ENCODE measurements around the gene SLC5A11.

SLC5A11 gene

GRCh38 chr16:24908716-24909115, 63.0 kb downstream of the SLC5A11 start:
- H3K4me3 ChIP-seq (ENCODE audit: low read depth, low read length) = no peak overlapping the region
- DNase-seq (ENCODE audit: low read depth) = no peak
- TF ChIP-seq POLR2A (IDR thresholded peaks at IDR 0.05; ENCODE audit: extremely low read depth, insufficient read length) (no peak), MAX (IDR thresholded peaks at IDR 0.05; ENCODE audit: low read depth, low read length) (no peak), MYC (IDR thresholded peaks at IDR 0.05; ENCODE audit: low read depth, low read length) (no peak), CTCF (IDR thresholded peaks at IDR 0.05; ENCODE audit: low read depth, low read length) (no peak)

- TF ChIP-seq POLR2A (IDR thresholded peaks at IDR 0.05; ENCODE audit: extremely low read depth, insufficient read length) = no peak
- no peak for TF ChIP-seq MYC (IDR thresholded peaks at IDR 0.05; ENCODE audit: low read depth, low read length)
- TF ChIP-seq MAX (IDR thresholded peaks at IDR 0.05; ENCODE audit: low read depth, low read length) = no peak
- no peak for TF ChIP-seq CTCF (IDR thresholded peaks at IDR 0.05; ENCODE audit: low read depth, low read length)
Measured at GRCh38 chr16:24909856-24910255, 64.1 kb downstream of the SLC5A11 start.

GRCh38 chr16:24915019-24915418, 69.3 kb downstream of the SLC5A11 start:
- TF ChIP-seq MYC (IDR thresholded peaks at IDR 0.05; ENCODE audit: low read depth, low read length) (no peak), MAX (IDR thresholded peaks at IDR 0.05; ENCODE audit: low read depth, low read length) (no peak), CTCF (IDR thresholded peaks at IDR 0.05; ENCODE audit: low read depth, low read length) (no peak), POLR2A (IDR thresholded peaks at IDR 0.05; ENCODE audit: extremely low read depth, insufficient read length) (no peak)
- H3K4me3 ChIP-seq (ENCODE audit: low read depth, low read length) = no peak overlapping the region
- DNase-seq (ENCODE audit: low read depth) = no peak

More at GRCh38 chr16:24909856-24910255, 64.1 kb downstream of the SLC5A11 start:
- no peak overlapping the region for H3K4me3 ChIP-seq (ENCODE audit: low read depth, low read length)
- no peak for DNase-seq (ENCODE audit: low read depth)

GRCh38 chr16:24915576-24915975, 69.8 kb downstream of the SLC5A11 start:
- no peak for TF ChIP-seq MYC (IDR thresholded peaks at IDR 0.05; ENCODE audit: low read depth, low read length)
- no peak for TF ChIP-seq CTCF (IDR thresholded peaks at IDR 0.05; ENCODE audit: low read depth, low read length)
- TF ChIP-seq POLR2A (IDR thresholded peaks at IDR 0.05; ENCODE audit: extremely low read depth, insufficient read length) = no peak
- no peak for TF ChIP-seq MAX (IDR thresholded peaks at IDR 0.05; ENCODE audit: low read depth, low read length)
- no peak overlapping the region for H3K4me3 ChIP-seq (ENCODE audit: low read depth, low read length)
- no peak for DNase-seq (ENCODE audit: low read depth)

GRCh38 chr16:24917236-24917635, 71.5 kb downstream of the SLC5A11 start:
- TF ChIP-seq MYC (IDR thresholded peaks at IDR 0.05; ENCODE audit: low read depth, low read length) = no peak
- no peak for TF ChIP-seq CTCF (IDR thresholded peaks at IDR 0.05; ENCODE audit: low read depth, low read length)
- no peak for TF ChIP-seq MAX (IDR thresholded peaks at IDR 0.05; ENCODE audit: low read depth, low read length)
- TF ChIP-seq POLR2A (IDR thresholded peaks at IDR 0.05; ENCODE audit: extremely low read depth, insufficient read length) = no peak
- no peak for DNase-seq (ENCODE audit: low read depth)
- no peak overlapping the region for H3K4me3 ChIP-seq (ENCODE audit: low read depth, low read length)

GRCh38 chr16:24917891-24918290, 72.1 kb downstream of the SLC5A11 start:
- H3K4me3 ChIP-seq (ENCODE audit: low read depth, low read length) = no peak overlapping the region
- no peak for DNase-seq (ENCODE audit: low read depth)
- TF ChIP-seq MAX (IDR thresholded peaks at IDR 0.05; ENCODE audit: low read depth, low read length) = no peak
- no peak for TF ChIP-seq MYC (IDR thresholded peaks at IDR 0.05; ENCODE audit: low read depth, low read length)
- TF ChIP-seq POLR2A (IDR thresholded peaks at IDR 0.05; ENCODE audit: extremely low read depth, insufficient read length) = no peak
- TF ChIP-seq CTCF (IDR thresholded peaks at IDR 0.05; ENCODE audit: low read depth, low read length) = no peak

Data from NB4 (cell line).